ENCODE measurements around the gene ZNF579.
A peak's percentile ranks its signal among the peaks of the same experiment; 100 is the strongest.

The ZNF579 gene

DNA sequence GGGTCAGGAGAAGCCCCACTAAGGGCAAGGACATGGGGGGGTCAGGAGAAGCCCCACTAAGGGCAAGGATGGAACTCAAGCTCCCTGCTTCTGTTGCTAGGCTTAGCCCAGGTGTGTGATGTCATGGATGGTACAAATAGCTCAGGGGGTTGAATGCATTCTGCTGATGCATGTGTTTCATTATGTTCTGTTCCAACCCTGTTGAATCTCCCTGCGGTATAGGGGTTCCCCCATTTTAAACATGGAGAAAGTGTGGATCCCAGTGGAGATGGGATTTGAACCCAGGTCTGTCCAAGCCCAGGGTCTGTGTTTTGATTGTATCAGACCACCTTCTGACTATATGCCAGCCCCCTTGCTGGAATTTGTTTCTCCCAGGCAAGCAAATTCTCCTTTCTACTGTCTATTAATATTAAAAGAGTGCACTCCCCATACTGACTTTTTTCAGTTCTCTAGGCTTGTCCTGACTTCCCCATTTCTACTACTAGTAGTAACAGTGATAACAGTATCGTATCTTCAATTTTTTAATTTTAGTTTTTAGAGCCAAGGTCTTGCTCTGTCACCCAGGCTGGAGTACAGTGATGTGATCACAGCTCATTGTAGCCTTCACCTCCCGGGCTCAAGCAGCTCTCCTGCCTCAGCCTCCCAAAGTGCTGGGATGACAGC is 31.5 kb upstream of the ZNF579 start:
- DNase-seq: no peak

GRCh38 chr19:55611300-55611982 is 30.8 kb upstream of the ZNF579 start:
- no peak for DNase-seq

- DNase-seq: no peak
These were observed 28.7 kb upstream of the ZNF579 start for GRCh38 chr19:55609326-55609725.

DNA sequence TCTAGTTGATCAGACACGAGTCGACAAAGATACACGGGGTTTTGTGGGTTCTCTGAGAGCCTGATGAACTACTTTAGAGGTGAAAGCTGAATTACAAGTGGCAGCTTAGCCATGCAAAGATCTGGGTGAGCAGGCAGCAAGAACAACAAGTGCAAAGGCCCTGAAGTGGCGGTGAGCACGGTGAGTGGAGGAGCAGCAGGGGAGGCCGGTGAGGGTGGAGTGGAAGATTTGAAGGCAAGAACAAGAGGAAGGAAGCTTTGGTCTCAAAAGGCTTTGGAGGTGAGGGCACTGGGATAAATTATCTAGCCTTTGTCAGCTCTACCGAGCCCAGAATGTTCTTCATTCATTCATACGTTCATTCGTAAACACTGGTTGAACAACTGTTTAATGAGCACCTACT is 26.2 kb upstream of the ZNF579 start:
- DNase-seq: no peak

- DNase-seq: no peak
These were observed 25.8 kb upstream of the ZNF579 start for GRCh38 chr19:55606471-55606787.

- peak; percentile 75 for DNase-seq
These were observed 25.2 kb upstream of the ZNF579 start, which contains the start of gene ZNF865 for GRCh38 chr19:55605637-55606470. Gene ZNF865, plus strand, starts transcription at chr19:55605647. Its CDS starts 7,972 bp downstream, at chr19:55613619.

DNA sequence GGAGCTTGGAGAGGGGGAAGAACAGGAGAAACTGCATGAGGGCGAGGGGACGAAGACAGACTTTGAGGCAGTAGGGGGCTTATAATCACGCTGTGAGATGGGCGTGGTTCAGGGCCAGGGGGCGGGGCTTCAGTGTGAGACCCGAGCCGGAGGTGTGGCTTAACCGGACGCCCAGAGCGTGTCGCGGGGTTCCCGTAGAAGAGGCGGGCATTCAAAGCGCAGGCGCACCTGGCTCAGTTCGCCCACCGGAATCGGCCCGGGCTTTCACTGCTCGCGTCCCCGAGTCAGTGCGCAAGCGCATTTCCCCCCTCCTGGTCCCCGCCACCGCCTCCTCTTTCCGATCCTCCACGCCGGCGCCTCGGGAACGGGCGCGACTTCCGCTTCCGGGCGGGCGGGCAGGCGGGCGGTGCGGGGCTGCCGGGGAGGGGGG is 24.6 kb upstream of the ZNF579 start:
- DNase-seq: peak; percentile 96

GRCh38 chr19:55603581-55604292 is 23.1 kb upstream of the ZNF579 start:
- no peak for DNase-seq

GRCh38 chr19:55603115-55603514 is 22.5 kb upstream of the ZNF579 start:
- no peak for DNase-seq

- DNase-seq: no peak
These were observed 21.7 kb upstream of the ZNF579 start for GRCh38 chr19:55602104-55603001.

GRCh38 chr19:55601084-55601483 is 20.4 kb upstream of the ZNF579 start:
- no peak for DNase-seq

- no peak for DNase-seq
These were observed 20.0 kb upstream of the ZNF579 start for GRCh38 chr19:55600662-55601028.

DNA sequence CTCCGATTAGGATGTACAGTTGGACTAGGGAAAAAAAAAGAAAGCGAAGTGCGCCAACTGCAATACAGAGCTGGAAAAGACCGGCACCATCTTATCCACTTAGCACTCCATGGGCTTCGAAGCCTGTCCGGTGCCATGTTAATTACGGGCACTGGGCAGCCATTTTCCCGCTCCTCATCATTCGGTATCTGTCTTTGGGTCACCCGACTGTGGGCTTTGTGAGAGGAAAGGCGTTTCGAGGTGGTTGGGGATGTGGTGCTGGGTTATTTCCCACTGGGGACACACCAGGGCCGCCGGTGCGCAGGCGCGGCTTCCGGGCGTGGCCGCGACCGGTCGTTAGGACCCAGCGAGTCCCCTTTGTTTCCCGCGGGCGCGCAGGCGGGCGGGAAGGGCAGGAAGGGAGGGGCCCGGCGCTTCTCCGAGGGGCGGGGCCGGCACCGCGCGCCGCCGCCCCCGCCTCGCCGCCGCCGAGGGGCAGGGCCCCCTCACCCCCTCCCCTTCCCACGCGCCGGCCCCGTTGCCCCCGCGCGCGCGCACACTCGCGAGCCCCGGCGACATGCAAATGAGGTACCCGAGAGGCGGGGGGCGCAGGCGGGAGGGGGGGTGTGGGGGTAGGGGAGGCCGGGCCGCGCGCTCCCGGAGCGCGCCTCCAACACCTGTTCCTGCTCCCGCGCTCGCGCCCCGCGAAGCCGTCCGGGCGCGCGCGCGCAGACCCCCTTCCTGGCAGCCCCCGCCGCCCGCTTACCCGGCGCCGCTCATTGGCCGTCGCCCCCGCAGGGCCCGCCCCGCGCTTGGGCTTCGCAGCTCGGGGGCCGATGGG is 19.4 kb upstream of the ZNF579 start, which contains the start of gene ZNF524:
TSS of gene ZNF524 (plus strand) at position 447 of the 820 bp plus-strand sequence. CDS start 1,825 bp downstream, outside the sequence.
- peak; percentile 98 for DNase-seq

DNA sequence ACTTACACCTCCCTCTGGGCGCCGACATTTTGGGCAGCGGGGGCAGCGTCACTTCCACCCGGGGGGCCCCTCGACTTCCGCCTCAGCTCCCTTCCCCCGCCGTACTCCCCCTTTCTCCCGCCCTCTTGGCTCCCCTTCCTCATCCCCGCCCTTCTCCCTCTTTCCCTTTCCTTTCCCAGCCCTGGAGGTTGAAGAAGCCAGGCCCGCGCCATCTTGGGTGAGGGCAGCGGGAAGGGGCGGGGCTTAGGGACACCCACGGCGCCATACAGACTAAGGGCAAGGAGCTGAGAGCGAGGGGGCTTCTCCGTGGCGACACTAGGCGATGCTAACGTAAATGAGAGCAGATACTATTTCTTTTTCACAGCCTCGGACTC is 18.8 kb upstream of the ZNF579 start, which contains the start of gene FIZ1:
TSS of gene FIZ1 (minus strand) at position 50 of the 374 bp plus-strand sequence. CDS start 1,652 bp downstream, outside the sequence.
- DNase-seq: peak; percentile 98

GRCh38 chr19:55598719-55599467 is 18.2 kb upstream of the ZNF579 start:
- DNase-seq: peak; percentile 88

- no peak for DNase-seq
These were observed 17.4 kb upstream of the ZNF579 start for GRCh38 chr19:55598034-55598433.

- no peak for DNase-seq
These were observed 16.9 kb upstream of the ZNF579 start for GRCh38 chr19:55597501-55597921.

- DNase-seq: no peak
These were observed 15.7 kb upstream of the ZNF579 start for GRCh38 chr19:55596304-55596703.

- DNase-seq: no peak
These were observed 14.4 kb upstream of the ZNF579 start for GRCh38 chr19:55594996-55595545.

All from NCI-H526 treated with DMSO at 0.1 percent for 48 hours (cell line).